ENCODE data around the gene ZNF398. TPM values are rescaled to one million over a fixed set of nuclear protein-coding genes. Genes with fewer than 3 reads are reported as not detected.

ZNF398 gene
- total RNA-seq, 2 experiments from 2014 or later, result 7.2 to 8.7 TPM

DNA sequence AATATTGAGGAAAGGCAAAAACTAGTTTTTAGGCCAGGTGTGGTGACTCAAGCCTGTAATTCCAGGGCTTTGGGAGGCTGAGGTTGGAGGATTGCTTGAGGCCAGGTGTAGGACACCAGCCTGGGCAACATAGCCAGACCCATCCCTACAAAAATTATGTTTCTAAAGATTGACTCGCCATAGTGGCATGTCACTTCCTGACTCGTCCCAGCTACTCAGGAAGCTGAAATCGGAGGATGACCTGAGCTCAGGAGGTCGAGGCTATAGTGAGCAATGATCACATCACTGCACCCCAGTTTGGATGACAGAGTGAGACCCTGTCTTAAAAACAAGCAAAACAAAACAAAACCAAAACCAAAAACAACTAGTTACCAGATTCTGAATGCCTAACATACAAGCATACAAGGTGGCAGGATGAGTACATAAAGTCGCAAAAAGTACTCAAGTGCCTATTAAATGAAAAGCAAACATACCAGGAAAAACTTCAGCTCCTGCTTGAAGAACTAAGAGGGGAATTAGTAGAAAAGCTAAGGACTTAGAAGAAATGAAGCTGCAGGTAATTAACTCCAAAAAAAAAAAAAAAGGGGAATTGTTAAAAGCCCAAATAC, 14.1 kb downstream of the ZNF398 start:
- no peaks in the 10 kb centered on the region for H3K9me3 Mint-ChIP-seq
- POLR2A ChIA-PET, result no interaction called here
- no peak overlapping the region for H3K27ac Mint-ChIP-seq

DNA sequence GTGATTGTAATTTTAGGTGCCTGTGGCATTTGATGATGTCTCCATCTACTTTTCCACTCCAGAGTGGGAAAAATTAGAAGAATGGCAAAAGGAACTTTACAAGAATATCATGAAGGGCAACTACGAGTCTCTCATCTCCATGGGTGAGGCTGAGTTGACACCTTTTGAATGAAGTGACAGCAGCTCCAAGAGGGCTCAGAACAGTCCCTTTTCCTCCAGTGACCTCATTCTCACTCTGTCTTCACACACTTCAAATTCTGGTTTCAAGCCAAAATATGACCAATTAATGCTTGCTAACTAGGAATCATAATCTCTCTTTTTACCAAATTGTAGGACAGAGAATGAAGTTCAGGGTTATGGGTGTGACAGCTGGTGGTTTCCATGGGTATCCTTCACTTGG, 18.9 kb downstream of the ZNF398 start:
- POLR2A ChIA-PET, result interaction anchor here (1.1 kb wide), 1 partner anchor 18 kb away, joined by 4 read pairs; the partner anchor contains the start of gene ZNF398
- intact Hi-C loops (cut with micrococcal nuclease), result no loop called here
- H3K4me3 Mint-ChIP-seq, result no peak overlapping the region
- H3K27me3 Mint-ChIP-seq, result no peaks in the 10 kb centered on the region
- no peak for DNase-seq
- peak; percentile 37 for ATAC-seq
- H3K4me1 Mint-ChIP-seq (ENCODE audit: low read depth), result peaks cover 10% of the 10 kb centered on the region
- H3K36me3 Mint-ChIP-seq (ENCODE audit: low read depth), result peaks cover 38% of the 10 kb centered on the region
- TF ChIP-seq, protein P1, sequence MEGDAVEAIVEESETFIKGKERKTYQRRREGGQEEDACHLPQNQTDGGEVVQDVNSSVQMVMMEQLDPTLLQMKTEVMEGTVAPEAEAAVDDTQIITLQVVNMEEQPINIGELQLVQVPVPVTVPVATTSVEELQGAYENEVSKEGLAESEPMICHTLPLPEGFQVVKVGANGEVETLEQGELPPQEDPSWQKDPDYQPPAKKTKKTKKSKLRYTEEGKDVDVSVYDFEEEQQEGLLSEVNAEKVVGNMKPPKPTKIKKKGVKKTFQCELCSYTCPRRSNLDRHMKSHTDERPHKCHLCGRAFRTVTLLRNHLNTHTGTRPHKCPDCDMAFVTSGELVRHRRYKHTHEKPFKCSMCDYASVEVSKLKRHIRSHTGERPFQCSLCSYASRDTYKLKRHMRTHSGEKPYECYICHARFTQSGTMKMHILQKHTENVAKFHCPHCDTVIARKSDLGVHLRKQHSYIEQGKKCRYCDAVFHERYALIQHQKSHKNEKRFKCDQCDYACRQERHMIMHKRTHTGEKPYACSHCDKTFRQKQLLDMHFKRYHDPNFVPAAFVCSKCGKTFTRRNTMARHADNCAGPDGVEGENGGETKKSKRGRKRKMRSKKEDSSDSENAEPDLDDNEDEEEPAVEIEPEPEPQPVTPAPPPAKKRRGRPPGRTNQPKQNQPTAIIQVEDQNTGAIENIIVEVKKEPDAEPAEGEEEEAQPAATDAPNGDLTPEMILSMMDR (IDR thresholded peaks at IDR 0.05), result no peak
- no peaks in the 10 kb centered on the region for H3K9me3 Mint-ChIP-seq
- no peak overlapping the region for H3K27ac Mint-ChIP-seq
- CTCF ChIA-PET, result interaction anchor here (1.5 to 2.1 kb wide), 3 partner anchors 15 to 29 kb away, joined by 5 to 7 read pairs (median 5); partner anchors contain the start of genes ZNF282 and ZNF398

More for the DNA sequence above, 14.1 kb downstream of the ZNF398 start:
- H3K36me3 Mint-ChIP-seq (ENCODE audit: low read depth), result peaks cover 45% of the 10 kb centered on the region
- ATAC-seq, result peak; percentile 65
- H3K4me3 Mint-ChIP-seq, result no peak overlapping the region
- DNase-seq, result peak; percentile 21
- H3K27me3 Mint-ChIP-seq, result no peaks in the 10 kb centered on the region
- CTCF ChIA-PET, result interaction anchor here (1.3 kb wide), 1 partner anchor 34 kb away, joined by 4 read pairs; the partner anchor contains the start of gene ZNF282
- TF ChIP-seq, protein P1 (IDR thresholded peaks at IDR 0.05), result no peak
- H3K4me1 Mint-ChIP-seq (ENCODE audit: low read depth), result peaks cover 29% of the 10 kb centered on the region
- intact Hi-C loops (cut with micrococcal nuclease), result no loop called here

DNA sequence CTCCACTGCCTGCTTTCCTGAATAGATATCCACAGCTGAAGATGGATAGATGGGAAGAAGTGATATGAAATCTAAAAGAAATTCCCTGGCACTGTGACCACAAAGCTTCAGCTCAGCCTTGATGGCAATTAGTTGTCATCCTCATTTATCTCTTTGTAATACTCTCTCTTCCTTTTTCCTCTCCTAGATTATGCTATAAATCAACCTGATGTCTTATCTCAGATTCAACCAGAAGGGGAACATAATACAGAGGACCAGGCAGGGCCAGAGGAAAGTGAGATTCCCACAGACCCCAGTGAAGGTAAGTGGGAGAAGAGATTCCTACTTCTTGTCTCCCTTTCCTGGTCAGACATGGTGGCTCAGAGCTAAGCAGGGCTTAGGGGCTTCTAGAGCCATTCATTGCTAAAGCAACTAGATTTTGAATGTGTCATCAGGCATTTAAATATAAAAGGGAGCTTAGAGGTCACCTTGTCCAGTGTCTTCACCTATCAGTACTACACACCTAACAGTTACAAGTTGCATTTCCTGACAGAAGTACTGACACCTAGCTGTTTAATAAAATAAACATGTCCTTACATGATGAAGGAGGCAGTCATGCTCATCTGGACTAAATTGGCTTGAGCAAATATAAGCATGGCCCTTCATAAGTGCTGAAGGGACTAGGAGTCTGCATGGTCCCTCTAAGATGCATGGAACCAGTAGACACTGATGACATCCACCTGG, 19.5 kb downstream of the ZNF398 start:
- Mint-ChIP-seq H3K27me3 (no peaks in the 10 kb centered on the region), H3K4me1 (ENCODE audit: low read depth) (peaks cover 6% of the 10 kb centered on the region), H3K27ac (peak overlapping the region; percentile 37), H3K9me3 (no peaks in the 10 kb centered on the region), H3K4me3 (no peak overlapping the region), H3K36me3 (ENCODE audit: low read depth) (peaks cover 35% of the 10 kb centered on the region)
- TF ChIP-seq, protein P1 (IDR thresholded peaks at IDR 0.05), result no peak
- ChIA-PET CTCF (interaction anchor here (0.7 to 2.1 kb wide), 5 partner anchors 16 to 29 kb away, joined by 3 to 5 read pairs (median 5); partner anchors contain the start of genes ZNF282 and ZNF398), POLR2A (interaction anchor here (1.1 kb wide), 2 partner anchors 19 to 24 kb away, joined by 4 read pairs; partner anchors contain the start of gene ZNF398)
- ATAC-seq, result no peak
- intact Hi-C loops (cut with micrococcal nuclease), result no loop called here
- DNase-seq, result no peak

DNA sequence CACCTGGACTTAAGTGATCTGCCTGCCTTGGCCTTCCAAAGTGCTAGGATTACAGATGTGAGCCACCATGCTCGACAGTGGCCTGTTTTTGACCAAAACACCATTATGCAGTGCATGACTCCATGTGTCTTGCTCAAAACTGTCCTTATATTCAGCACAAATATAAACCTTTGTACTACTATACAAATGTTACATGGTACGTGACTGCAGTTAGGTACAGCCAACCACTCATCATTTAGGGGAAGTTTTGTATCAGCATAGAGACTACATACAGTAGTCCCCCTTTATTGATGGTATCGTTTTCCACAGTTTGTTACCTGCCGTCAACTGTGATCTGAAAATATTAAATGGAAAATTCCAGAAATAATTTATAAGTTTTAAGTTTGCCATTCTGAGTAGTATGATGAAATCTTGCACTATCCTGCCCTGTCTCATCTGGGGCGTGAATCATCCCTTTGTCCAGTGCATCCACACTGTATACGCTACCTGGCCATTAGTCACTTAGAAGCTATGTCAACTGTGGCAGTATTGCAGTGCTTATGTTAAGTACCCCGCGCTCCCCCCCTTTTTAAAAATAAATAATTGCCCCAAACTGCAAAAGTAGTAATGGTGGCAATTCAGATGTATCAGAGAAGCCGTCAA, 24.8 kb downstream of the ZNF398 start:
- no peak overlapping the region for H3K4me3 Mint-ChIP-seq
- no peak for ATAC-seq
- no peaks in the 10 kb centered on the region for H3K9me3 Mint-ChIP-seq
- intact Hi-C loops (cut with micrococcal nuclease), result no loop called here
- no peaks in the 10 kb centered on the region for H3K27me3 Mint-ChIP-seq
- no peak for DNase-seq
- POLR2A ChIA-PET, result no interaction called here
- H3K27ac Mint-ChIP-seq, result peak overlapping the region; percentile 10
- peaks cover 17% of the 10 kb centered on the region for H3K36me3 Mint-ChIP-seq (ENCODE audit: low read depth)
- TF ChIP-seq, protein P1 (IDR thresholded peaks at IDR 0.05), result no peak
- H3K4me1 Mint-ChIP-seq (ENCODE audit: low read depth), result no peaks in the 10 kb centered on the region
- CTCF ChIA-PET, result no interaction called here
